Bone marrow (tissue), 2 donors: ENCODE measurements around the gene KRT6B.
"Not testable (repeated sequence)": the region's sequence is repeated elsewhere in the genome, so short reads cannot be mapped to it uniquely, and the experiment has no call there.

Experiments
- DNase-seq, 2 donors: peaks; one replicate each; lab custom pipeline; 2025; lab: John Stamatoyannopoulos, UW

Gene KRT6B

DNA sequence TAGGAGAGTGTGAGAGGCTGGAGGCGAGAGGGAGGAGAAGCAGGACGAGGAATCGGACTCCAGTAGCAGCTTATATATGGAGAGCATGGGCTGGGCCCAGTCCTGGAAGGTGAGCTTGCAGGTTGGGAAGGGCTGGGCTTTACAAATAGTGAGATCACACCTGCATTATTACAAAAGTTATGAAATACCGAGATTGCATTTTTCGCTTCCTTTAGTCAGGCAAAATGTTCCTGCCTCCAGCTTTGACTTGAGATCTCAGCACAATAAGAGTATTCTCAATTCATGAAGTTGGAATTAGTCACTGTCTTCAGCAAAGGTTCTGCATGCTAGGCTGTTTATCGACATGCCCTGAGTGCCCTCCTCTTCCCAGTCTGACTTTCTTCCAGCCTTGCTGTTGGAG is at the start of gene KRT6B:
TSS of gene KRT6B (minus strand) at position 46 of the 400 bp plus-strand sequence. CDS start 68 bp downstream, outside the sequence.
- no peak for DNase-seq

DNA sequence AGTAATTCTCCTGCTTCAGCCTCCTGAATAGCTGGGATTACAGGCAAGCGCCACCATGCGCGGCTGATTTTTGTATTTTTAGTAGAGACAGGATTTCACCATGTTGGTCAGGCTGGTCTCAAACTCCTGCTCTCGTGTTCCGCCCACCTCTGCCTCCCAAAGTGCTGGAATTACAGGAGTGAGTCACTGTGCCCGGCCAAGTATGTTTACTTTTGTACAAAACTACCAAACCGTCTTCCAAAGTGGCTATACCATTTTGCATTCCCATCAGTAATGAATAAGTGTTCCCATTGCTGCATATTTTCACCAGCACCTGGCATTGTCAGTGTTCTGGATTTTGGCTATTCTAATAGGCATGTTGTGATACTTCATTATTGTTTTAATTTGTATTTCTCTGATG is 49.5 kb upstream of the KRT6B start:
- no peak for DNase-seq

- DNase-seq, result not testable (repeated sequence)
Observed at GRCh38 chr12:52500574-52500973, 48.6 kb upstream of the KRT6B start.

- no peak for DNase-seq
Observed at GRCh38 chr12:52499806-52500560, 48.0 kb upstream of the KRT6B start.

- no peak for DNase-seq
Observed at GRCh38 chr12:52498946-52499345, 47.0 kb upstream of the KRT6B start.

GRCh38 chr12:52497975-52498374 is 46.0 kb upstream of the KRT6B start:
- no peak for DNase-seq

GRCh38 chr12:52496590-52497071 is 44.7 kb upstream of the KRT6B start:
- DNase-seq, result no peak

GRCh38 chr12:52496054-52496453 is 44.1 kb upstream of the KRT6B start:
- no peak for DNase-seq

GRCh38 chr12:52495389-52495788 is 43.4 kb upstream of the KRT6B start:
- DNase-seq, result no peak

DNA sequence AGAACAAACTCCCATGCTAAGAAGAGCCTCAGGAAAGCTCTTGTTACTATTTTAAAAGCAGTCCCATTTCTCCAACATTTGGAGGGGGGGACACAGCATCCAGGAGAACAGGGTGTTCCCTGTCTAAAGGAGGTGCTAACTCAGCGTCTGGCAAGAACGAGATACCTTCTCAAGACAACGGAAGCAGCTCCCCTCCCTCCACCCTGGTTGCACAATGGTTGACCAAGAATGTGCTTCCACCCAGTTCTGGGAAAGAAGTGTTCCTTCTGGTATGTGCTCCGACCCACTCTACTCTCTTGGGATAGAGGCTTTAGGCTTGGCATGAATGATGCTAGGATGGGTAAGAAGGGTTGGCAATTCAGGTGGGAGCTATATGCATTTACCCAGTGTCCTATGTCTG is 42.6 kb upstream of the KRT6B start:
- DNase-seq, result no peak

GRCh38 chr12:52494100-52494499 is 42.2 kb upstream of the KRT6B start:
- no peak for DNase-seq

- no peak for DNase-seq
Observed at GRCh38 chr12:52493172-52493571, 41.2 kb upstream of the KRT6B start, which contains the start of gene KRT6A. KRT6A (minus strand) TSS chr12:52493257; CDS start chr12:52493188, 69 bp downstream.

GRCh38 chr12:52492405-52492804 is 40.5 kb upstream of the KRT6B start:
- DNase-seq, result not testable (repeated sequence)

GRCh38 chr12:52491495-52491894 is 39.5 kb upstream of the KRT6B start:
- DNase-seq, result not testable (repeated sequence)

GRCh38 chr12:52488736-52489135 is 36.8 kb upstream of the KRT6B start:
- no peak for DNase-seq

DNA sequence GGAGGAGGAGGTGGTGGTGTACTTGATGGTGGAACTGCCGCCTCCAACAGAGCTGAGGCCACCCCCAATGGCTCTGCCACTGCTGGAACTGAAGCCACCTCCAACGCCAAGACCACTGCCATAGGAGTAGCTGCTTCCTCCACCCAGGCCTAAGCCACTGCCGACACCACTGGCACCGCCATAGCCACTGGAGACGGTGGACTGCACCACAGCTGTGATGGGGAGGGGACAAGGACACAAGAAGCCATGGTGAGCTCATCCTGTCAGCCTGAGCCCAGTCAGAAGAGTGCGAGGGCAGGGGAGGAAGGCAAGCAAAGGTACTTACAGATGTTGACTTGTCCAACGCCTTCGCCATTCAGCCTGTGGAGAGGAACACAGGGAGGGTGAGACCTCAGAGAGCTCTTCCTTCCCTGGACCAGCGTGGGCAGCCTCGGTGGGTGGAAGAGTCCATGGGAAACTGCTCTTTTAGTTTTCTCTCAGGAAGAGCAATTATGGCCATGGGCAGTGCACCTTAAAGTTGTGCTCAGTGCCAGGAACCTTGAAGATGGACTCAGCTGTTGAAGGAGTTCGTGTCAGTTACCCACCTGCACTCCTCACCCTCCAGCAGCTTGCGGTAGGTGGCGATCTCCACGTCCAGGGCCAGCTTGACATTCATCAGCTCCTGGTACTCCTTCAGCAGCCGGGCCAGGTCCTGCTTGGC is 35.9 kb upstream of the KRT6B start:
- DNase-seq, result not testable (repeated sequence)

- no peak for DNase-seq
Observed at GRCh38 chr12:52487211-52487610, 35.3 kb upstream of the KRT6B start.

DNA sequence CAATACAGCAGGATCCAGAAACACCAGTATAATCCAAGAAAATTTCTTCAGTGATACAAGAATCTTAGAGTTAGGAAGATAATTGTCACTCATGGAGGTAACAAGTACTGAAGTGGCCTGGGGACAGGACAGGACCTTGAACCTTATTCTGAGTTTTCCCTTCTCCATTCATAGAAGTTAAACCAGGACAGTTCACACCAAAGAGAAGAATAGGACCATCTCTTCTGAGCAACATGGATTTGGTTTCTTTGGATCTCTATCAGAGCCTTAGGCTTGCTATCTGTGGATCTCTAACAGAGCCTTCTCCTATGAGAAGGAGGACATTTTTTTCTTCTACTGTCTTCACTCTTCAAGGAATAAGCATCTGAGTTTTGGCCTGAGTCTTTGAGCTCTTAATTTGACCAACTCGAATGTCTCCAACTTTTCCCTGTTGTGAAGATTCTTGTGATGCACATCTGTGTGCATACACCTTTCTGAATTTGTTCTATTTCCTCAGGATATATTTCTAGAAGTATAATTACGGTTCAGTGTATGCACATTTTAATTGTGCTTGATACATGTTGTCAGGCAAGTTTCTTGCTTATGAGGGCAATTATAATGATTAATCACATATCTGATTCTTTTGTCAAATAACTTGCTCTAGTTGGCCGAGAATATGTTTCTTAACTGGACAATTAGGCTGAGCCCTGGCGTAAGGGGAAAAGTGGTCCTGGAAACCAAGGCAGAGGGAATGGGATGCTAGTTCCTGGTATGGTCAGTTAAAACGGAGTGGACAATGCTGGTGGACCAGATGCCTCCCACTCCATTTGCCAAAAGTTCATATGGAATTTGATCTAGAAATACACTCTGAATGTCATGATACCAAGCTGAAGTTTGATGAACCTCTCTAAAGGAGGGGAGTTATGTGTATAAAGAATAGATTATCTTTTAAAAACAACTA is 34.5 kb upstream of the KRT6B start:
- DNase-seq, result no peak

GRCh38 chr12:52480073-52480472 is 28.1 kb upstream of the KRT6B start:
- DNase-seq, result no peak

- DNase-seq, result no peak
Observed at GRCh38 chr12:52477651-52478050, 25.7 kb upstream of the KRT6B start.

DNA sequence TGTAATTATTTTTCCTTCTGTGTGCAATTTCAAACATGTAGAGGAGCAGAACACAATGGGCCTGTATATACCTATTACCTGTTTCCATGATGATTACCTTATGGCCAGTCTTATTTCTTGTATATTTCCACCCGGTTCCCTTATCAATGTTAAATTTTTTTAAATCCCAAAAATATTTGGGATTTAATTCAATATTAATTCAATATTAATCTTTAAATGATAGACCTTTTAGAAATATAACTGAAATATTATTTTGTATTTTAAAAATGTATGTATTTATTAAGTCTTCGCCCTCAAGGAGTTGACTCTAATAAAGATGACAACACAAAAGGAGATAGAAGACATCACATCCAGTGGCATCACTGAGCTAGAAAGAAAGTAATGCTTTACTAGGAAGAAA is 22.3 kb upstream of the KRT6B start:
- no peak for DNase-seq

DNA sequence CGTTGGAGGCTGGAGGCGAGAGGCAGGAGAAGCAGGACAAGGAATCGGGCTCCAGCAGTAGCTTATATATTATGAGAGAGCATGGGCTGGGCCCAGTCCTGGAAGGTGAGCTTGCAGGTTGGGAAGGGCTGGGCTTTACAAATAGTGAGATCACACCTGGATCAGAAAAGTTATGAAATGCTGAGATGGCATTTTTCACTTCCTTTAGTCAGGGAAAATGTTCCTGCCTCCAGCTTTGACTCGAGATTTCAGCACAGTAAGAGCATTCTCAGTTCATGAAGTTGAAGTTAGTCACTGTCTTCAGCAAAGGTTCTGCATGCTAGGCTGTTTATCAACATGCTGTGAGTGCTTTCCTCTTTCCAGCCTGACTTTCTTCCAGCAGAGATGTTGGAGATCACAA is 21.8 kb upstream of the KRT6B start, which contains the start of gene KRT6C:
TSS of gene KRT6C (minus strand) at position 38 of the 400 bp plus-strand sequence. CDS start 68 bp downstream, outside the sequence.
- DNase-seq, result no peak
